B cell (primary cell): ENCODE results near the gene RBBP7. TPM values are rescaled to one million over a fixed set of nuclear protein-coding genes. Genes with fewer than 3 reads are reported as not detected.

Experiments used
- ATAC-seq: fragments of 200-7000 bp; cut with Tn5 transposase; one replicate; pipeline ENCODE4 v1.10.0; 2021; ENCODE audit warnings: low read depth, mild to moderate bottlenecking, moderate number of reproducible peaks, moderate library complexity
- CTCF ChIA-PET: fragments of 350-600 bp; sonication (Branson Sonifier 250); formaldehyde crosslinking; loops from one replicate; lab custom pipeline; 2021; ENCODE audit warnings: antibody characterized with exemption, inconsistent platforms; lab: Charles Lee
- POLR2A ChIA-PET: fragments of 350-600 bp; sonication (Branson Sonifier 250); formaldehyde crosslinking; loops from one replicate; lab custom pipeline; 2021; ENCODE audit warnings: antibody characterized with exemption; lab: Charles Lee
- DNase-seq: peaks from one replicate; pipeline ENCODE4 v3.0.0; 2013
- H2AFZ ChIP-seq: 2 replicates; pipeline ENCODE4 v1.6.1; 2012; ENCODE audit warnings: mild to moderate bottlenecking, low read depth, low read length; ENCODE audit not compliant: insufficient read depth, poor library complexity, severe bottlenecking
- H3K27ac ChIP-seq, 2 donors: 1 replicate in 1 of 2; 2 replicates in 1 of 2; pipeline ENCODE4 v1.5.1; 2012 to 2013; ENCODE audit warnings: low read length in 2 of 2, mild to moderate bottlenecking in 2 of 2, moderate library complexity in 1 of 2
- H3K27me3 ChIP-seq, 4 experiments: fragments of 200-600 bp in 1 of 4; sonication (generic) in 1 of 4; replicated peaks in 1 of 4; 1 replicate in 2 of 4; 2 replicates in 2 of 4; pipeline versions ENCODE4 v1.6.1 to v1.7.0; 2013 to 2016; ENCODE audit warnings: low read length in 3 of 4, mild to moderate bottlenecking in 2 of 4, mixed read lengths in 1 of 4, moderate library complexity in 1 of 4; ENCODE audit not compliant: insufficient read depth in 4 of 4, control insufficient read depth in 3 of 4; ENCODE audit errors: control extremely low read depth in 1 of 4
- H3K36me3 ChIP-seq, 2 experiments: replicated peaks in 1 of 2; 1 replicate in 1 of 2; 2 replicates in 1 of 2; pipeline versions ENCODE4 v1.6.1 to v1.7.1; 2013; ENCODE audit warnings: low read length in 1 of 2; ENCODE audit not compliant: insufficient read depth in 2 of 2, control insufficient read depth in 1 of 2; ENCODE audit errors: control extremely low read depth in 1 of 2, extremely low read depth in 1 of 2
- H3K4me1 ChIP-seq, 2 donors: fragments of 200-600 bp in 1 of 2; sonication (generic) in 1 of 2; 1 replicate in 1 of 2; 2 replicates in 1 of 2; pipeline versions ENCODE4 v1.5.1 to v1.6.1; 2013 to 2017; ENCODE audit warnings: low read length in 2 of 2; ENCODE audit not compliant: control insufficient read depth in 2 of 2, insufficient read depth in 2 of 2
- H3K4me2 ChIP-seq: replicated peaks from 2 replicates; pipeline ENCODE3; 2012; ENCODE audit warnings: mild to moderate bottlenecking, low read depth, low read length; ENCODE audit not compliant: poor library complexity, severe bottlenecking
- H3K4me3 ChIP-seq, 5 experiments: fragments of 200-600 bp in 1 of 5; sonication (generic) in 1 of 5; 1 replicate in 3 of 5; 2 replicates in 2 of 5; pipeline versions ENCODE4 v1.5.1 to v1.7.0; 2011 to 2016; ENCODE audit warnings: low read length in 4 of 5, mild to moderate bottlenecking in 4 of 5, low read depth in 2 of 5, control low read depth in 1 of 5, moderate library complexity in 1 of 5; ENCODE audit not compliant: insufficient read depth in 1 of 5; ENCODE audit errors: control extremely low read depth in 1 of 5, extremely low read depth in 1 of 5
- H3K79me2 ChIP-seq: fragments of 200-600 bp; sonication (generic); one replicate; pipeline ENCODE4 v1.6.0; 2016; ENCODE audit warnings: low read length; ENCODE audit not compliant: control insufficient read depth, insufficient read depth
- H3K9ac ChIP-seq: fragments of 200-600 bp; sonication (generic); 2 replicates; pipeline ENCODE4 v1.6.1; 2017; ENCODE audit warnings: mild to moderate bottlenecking, low read length, moderate library complexity
- H3K9me3 ChIP-seq, 3 donors: one replicate each; pipeline versions ENCODE4 v1.6.1 to v1.7.1; 2013; ENCODE audit warnings: low read length in 2 of 3; ENCODE audit not compliant: control insufficient read depth in 2 of 3, insufficient read depth in 1 of 3; ENCODE audit errors: control extremely low read depth in 1 of 3
- H4K20me1 ChIP-seq: 2 replicates; pipeline ENCODE4 v1.6.0; 2012; ENCODE audit warnings: mild to moderate bottlenecking, low read length; ENCODE audit not compliant: insufficient read depth, control insufficient read depth, poor library complexity, severe bottlenecking
- H3K27ac Mint-ChIP-seq: one replicate; pipeline ENCODE4 v1.8.0; 2021; ENCODE audit warnings: mixed read lengths
- H3K27me3 Mint-ChIP-seq: one replicate; pipeline ENCODE4 v1.8.0; 2021; ENCODE audit warnings: mixed read lengths
- H3K4me1 Mint-ChIP-seq: one replicate; pipeline ENCODE4 v1.8.0; 2021; ENCODE audit warnings: mixed read lengths
- H3K4me3 Mint-ChIP-seq: one replicate; pipeline ENCODE4 v1.8.0; 2021; ENCODE audit warnings: mixed read lengths
- H3K9me3 Mint-ChIP-seq: one replicate; pipeline ENCODE4 v1.8.0; 2022; ENCODE audit warnings: mixed read lengths; ENCODE audit not compliant: insufficient read depth
- CTCF ChIP-seq: fragments of 200-600 bp; IDR thresholded peaks from one replicate; pipeline ENCODE4 v1.8.0; 2022; ENCODE audit warnings: antibody characterized with exemption, mild to moderate bottlenecking
- EZH2 ChIP-seq: IDR thresholded peaks from 2 replicates; pipeline ENCODE4 v1.6.1; 2012; ENCODE audit warnings: borderline replicate concordance, low read depth, mild to moderate bottlenecking, moderate library complexity, low read length; ENCODE audit not compliant: insufficient read depth, poor library complexity, severe bottlenecking
- WGBS: methylation state at CpG from one replicate; pipeline ENCODE4 v1.1.5; 2013; ENCODE audit warnings: missing lambda C conversion rate; ENCODE audit not compliant: insufficient coverage; 5-methylcytosine and 5-hydroxymethylcytosine counted together
- intact Hi-C: fragments of 100-400 bp; cut with micrococcal nuclease; formaldehyde crosslinking; loops from one replicate; pipeline ENCODE4 v1.10.0; 2022
- polyA plus RNA-seq: library from polyadenylated mRNA; depleted of rRNA; stranded (reverse); fragments of >200 nt; gene quantifications from 2 replicates; pipeline ENCODE4 v1.2.3, GENCODE V29; 2012
- total RNA-seq, 2 donors: library from RNA; stranded (reverse); fragments of 120-200 nt in 1 of 2; gene quantifications; 1 replicate in 1 of 2; 2 replicates in 1 of 2; pipeline versions ENCODE4 v1.2.3 to v1.2.4, GENCODE V29; 2013 to 2022

The RBBP7 gene
- total and polyA plus RNA-seq, 2 donors (not counting 1 experiment from before 2014, with no cell fraction given), result 74.6 to 106 TPM

- Histone ChIP-seq H3K79me2 (no peaks in the 10 kb centered on the region), H2AFZ (no peak overlapping the region), H3K4me3 (no peak overlapping the region), H3K9ac (no peak overlapping the region), H4K20me1 (no peaks in the 10 kb centered on the region), H3K9me3 (no peaks in the 10 kb centered on the region), H3K4me1 (no peaks in the 10 kb centered on the region), H3K27me3 (no peaks in the 10 kb centered on the region), H3K36me3 (peaks cover 0 to 5% of the 10 kb centered on the region in 2 experiments), H3K4me2 (no peak overlapping the region), H3K27ac (no peak overlapping the region)
- ATAC-seq, result no peak
- H3K4me1 Mint-ChIP-seq, result no peaks in the 10 kb centered on the region
- no peaks in the 10 kb centered on the region for H3K9me3 Mint-ChIP-seq
- ChIA-PET POLR2A (no interaction called here), CTCF (interaction anchor here (0.7 kb wide), 1 partner anchor 9 kb away, joined by 4 read pairs; no protein-coding TSS in a partner anchor)
- no CpG with 5 or more reads among the region's 6 CpGs for WGBS
- no peak overlapping the region for H3K27ac Mint-ChIP-seq
- intact Hi-C loops, result no loop called here
- H3K27me3 Mint-ChIP-seq, result no peaks in the 10 kb centered on the region
- TF ChIP-seq EZH2, result no peak
- TF ChIP-seq CTCF, result no peak
- no peak for DNase-seq
- no peak overlapping the region for H3K4me3 Mint-ChIP-seq
These were observed 35.4 kb downstream of the RBBP7 start for GRCh38 chrX:16834806-16835205.

GRCh38 chrX:16832301-16832700, 37.9 kb downstream of the RBBP7 start:
- intact Hi-C loops, result no loop called here

More at GRCh38 chrX:16832301-16832700, 37.9 kb downstream of the RBBP7 start:
- Histone ChIP-seq H3K9me3 (no peaks in the 10 kb centered on the region), H3K4me1 (no peaks in the 10 kb centered on the region), H3K79me2 (no peaks in the 10 kb centered on the region), H2AFZ (no peak overlapping the region), H3K4me3 (no peak overlapping the region), H3K27me3 (no peaks in the 10 kb centered on the region), H3K27ac (no peak overlapping the region), H3K36me3 (peaks cover 0 to 2% of the 10 kb centered on the region in 2 experiments), H3K9ac (no peak overlapping the region), H3K4me2 (no peak overlapping the region), H4K20me1 (no peaks in the 10 kb centered on the region)
- no CpG with 5 or more reads among the region's 5 CpGs for WGBS
- ChIA-PET POLR2A (no interaction called here), CTCF (interaction anchor here (0.6 kb wide), 1 partner anchor 213 kb away, joined by 3 read pairs; no protein-coding TSS in a partner anchor)
- no peak for ATAC-seq
- TF ChIP-seq EZH2 (no peak), CTCF (no peak)
- Mint-ChIP-seq H3K27ac (peak overlapping the region; percentile 32), H3K27me3 (no peaks in the 10 kb centered on the region), H3K4me1 (no peaks in the 10 kb centered on the region), H3K9me3 (no peaks in the 10 kb centered on the region), H3K4me3 (no peak overlapping the region)
- DNase-seq, result no peak
